ENCODE data around the gene MT1F.
A peak's percentile ranks its signal among the peaks of the same experiment; 100 is the strongest.
"Not testable (repeated sequence)": the region's sequence is repeated elsewhere in the genome, so short reads cannot be mapped to it uniquely, and the experiment has no call there.

The MT1F gene

GRCh38 chr16:56667581-56668571, 10.1 kb downstream of the MT1F start, which contains the start of gene MT1G:
MT1G (minus strand) TSS chr16:56668065; CDS start chr16:56667993, 72 bp downstream.
- DNase-seq (ENCODE audit: low read depth, low spot score) = no peak

GRCh38 chr16:56669005-56669839, 11.5 kb downstream of the MT1F start, which contains the start of gene MT1H:
MT1H (plus strand) TSS chr16:56669814; CDS start chr16:56669885, 71 bp downstream.
- H3K4me3 ChIP-seq (ENCODE audit: low read length) = no peak within 1 kb of the TSS
- DNase-seq (ENCODE audit: low read depth, low spot score) = no peak

More at GRCh38 chr16:56667581-56668571, 10.1 kb downstream of the MT1F start, which contains the start of gene MT1G:
- no peak within 1 kb of the TSS for H3K4me3 ChIP-seq (ENCODE audit: low read length)

- H3K4me3 ChIP-seq (ENCODE audit: low read length) = no peak overlapping the region
- DNase-seq (ENCODE audit: low read depth, low spot score) = no peak
Observed at GRCh38 chr16:56669840-56670619, 12.3 kb downstream of the MT1F start.

- no peak overlapping the region for H3K4me3 ChIP-seq (ENCODE audit: low read length)
- no peak for DNase-seq (ENCODE audit: low read depth, low spot score)
Observed at GRCh38 chr16:56670620-56670934, 12.8 kb downstream of the MT1F start.

- H3K4me3 ChIP-seq (ENCODE audit: low read length); DNase-seq (ENCODE audit: low read depth, low spot score): not testable (repeated sequence)
Observed at GRCh38 chr16:56671691-56672090, 13.9 kb downstream of the MT1F start.

- not testable (repeated sequence) for H3K4me3 ChIP-seq (ENCODE audit: low read length); DNase-seq (ENCODE audit: low read depth, low spot score)
Observed at GRCh38 chr16:56672171-56672570, 14.4 kb downstream of the MT1F start.

GRCh38 chr16:56672761-56673536, 15.2 kb downstream of the MT1F start:
- DNase-seq (ENCODE audit: low read depth, low spot score) = no peak
- no peak overlapping the region for H3K4me3 ChIP-seq (ENCODE audit: low read length)

GRCh38 chr16:56673921-56674320, 16.2 kb downstream of the MT1F start:
- no peak for DNase-seq (ENCODE audit: low read depth, low spot score)
- no peak overlapping the region for H3K4me3 ChIP-seq (ENCODE audit: low read length)

GRCh38 chr16:56674570-56674969, 16.8 kb downstream of the MT1F start:
- not testable (repeated sequence) for H3K4me3 ChIP-seq (ENCODE audit: low read length); DNase-seq (ENCODE audit: low read depth, low spot score)

- H3K4me3 ChIP-seq (ENCODE audit: low read length) = no peak overlapping the region
- no peak for DNase-seq (ENCODE audit: low read depth, low spot score)
Observed at GRCh38 chr16:56675685-56676210, 18.0 kb downstream of the MT1F start.

- no peak overlapping the region for H3K4me3 ChIP-seq (ENCODE audit: low read length)
- DNase-seq (ENCODE audit: low read depth, low spot score) = no peak
Observed at GRCh38 chr16:56677474-56677873, 19.7 kb downstream of the MT1F start.

GRCh38 chr16:56679078-56679730, 21.4 kb downstream of the MT1F start:
- no peak for DNase-seq (ENCODE audit: low read depth, low spot score)
- H3K4me3 ChIP-seq (ENCODE audit: low read length) = no peak overlapping the region

- DNase-seq (ENCODE audit: low read depth, low spot score) = no peak
- no peak overlapping the region for H3K4me3 ChIP-seq (ENCODE audit: low read length)
Observed at GRCh38 chr16:56679818-56680217, 22.1 kb downstream of the MT1F start.

GRCh38 chr16:56681939-56682702, 24.4 kb downstream of the MT1F start, which contains the start of gene MT1X:
MT1X (plus strand) TSS chr16:56682470; CDS start chr16:56682541, 71 bp downstream.
- peak within 1 kb of the TSS; percentile 80 for H3K4me3 ChIP-seq (ENCODE audit: low read length)
- DNase-seq (ENCODE audit: low read depth, low spot score) = peak; percentile 82

GRCh38 chr16:56682703-56683397, 25.1 kb downstream of the MT1F start:
- H3K4me3 ChIP-seq (ENCODE audit: low read length) = peak overlapping the region; percentile 80
- DNase-seq (ENCODE audit: low read depth, low spot score) = no peak
